ENCODE measurements around the gene RFTN1.

Gene RFTN1

GRCh38 chr3:16372362-16373292, 140.9 kb downstream of the RFTN1 start:
- no peak for DNase-seq (ENCODE audit: low read depth)
- no peak overlapping the region for H3K4me3 ChIP-seq (ENCODE audit: low read length)
- TF ChIP-seq, protein P1, sequence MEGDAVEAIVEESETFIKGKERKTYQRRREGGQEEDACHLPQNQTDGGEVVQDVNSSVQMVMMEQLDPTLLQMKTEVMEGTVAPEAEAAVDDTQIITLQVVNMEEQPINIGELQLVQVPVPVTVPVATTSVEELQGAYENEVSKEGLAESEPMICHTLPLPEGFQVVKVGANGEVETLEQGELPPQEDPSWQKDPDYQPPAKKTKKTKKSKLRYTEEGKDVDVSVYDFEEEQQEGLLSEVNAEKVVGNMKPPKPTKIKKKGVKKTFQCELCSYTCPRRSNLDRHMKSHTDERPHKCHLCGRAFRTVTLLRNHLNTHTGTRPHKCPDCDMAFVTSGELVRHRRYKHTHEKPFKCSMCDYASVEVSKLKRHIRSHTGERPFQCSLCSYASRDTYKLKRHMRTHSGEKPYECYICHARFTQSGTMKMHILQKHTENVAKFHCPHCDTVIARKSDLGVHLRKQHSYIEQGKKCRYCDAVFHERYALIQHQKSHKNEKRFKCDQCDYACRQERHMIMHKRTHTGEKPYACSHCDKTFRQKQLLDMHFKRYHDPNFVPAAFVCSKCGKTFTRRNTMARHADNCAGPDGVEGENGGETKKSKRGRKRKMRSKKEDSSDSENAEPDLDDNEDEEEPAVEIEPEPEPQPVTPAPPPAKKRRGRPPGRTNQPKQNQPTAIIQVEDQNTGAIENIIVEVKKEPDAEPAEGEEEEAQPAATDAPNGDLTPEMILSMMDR (IDR thresholded peaks at IDR 0.05; ENCODE audit: insufficient read depth, low read depth, low read length, missing control alignments), result no peak

GRCh38 chr3:16370872-16371740, 142.4 kb downstream of the RFTN1 start:
- H3K4me3 ChIP-seq (ENCODE audit: low read length), result no peak overlapping the region
- DNase-seq (ENCODE audit: low read depth), result peak; percentile 25
- TF ChIP-seq, protein P1 (IDR thresholded peaks at IDR 0.05; ENCODE audit: insufficient read depth, low read depth, low read length, missing control alignments), result no peak

GRCh38 chr3:16370503-16370871, 143.0 kb downstream of the RFTN1 start:
- DNase-seq (ENCODE audit: low read depth), result no peak
- H3K4me3 ChIP-seq (ENCODE audit: low read length), result no peak overlapping the region
- TF ChIP-seq, protein P1 (IDR thresholded peaks at IDR 0.05; ENCODE audit: insufficient read depth, low read depth, low read length, missing control alignments), result no peak

DNA sequence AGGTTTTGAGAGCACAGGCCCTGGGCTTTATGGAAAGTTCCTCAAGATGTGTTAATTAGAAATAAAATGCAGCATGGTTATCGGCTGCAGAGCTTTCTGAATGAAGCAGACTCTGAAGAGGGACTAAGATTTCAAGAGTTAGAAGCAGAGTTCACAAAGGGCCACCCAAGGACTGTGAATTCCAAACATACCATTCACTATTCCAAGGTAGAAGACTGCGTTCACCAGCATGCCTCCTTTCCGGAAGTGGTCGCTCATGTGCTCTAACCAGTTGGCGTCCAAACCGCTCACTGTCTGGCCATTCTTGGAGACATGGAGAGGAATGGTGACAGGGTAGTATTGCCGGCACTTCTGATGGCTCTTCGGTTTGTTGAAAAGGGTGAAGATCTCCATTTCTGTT, 143.6 kb downstream of the RFTN1 start:
- TF ChIP-seq, protein P1 (IDR thresholded peaks at IDR 0.05; ENCODE audit: insufficient read depth, low read depth, low read length, missing control alignments), result no peak
- no peak overlapping the region for H3K4me3 ChIP-seq (ENCODE audit: low read length)
- peak; percentile 13 for DNase-seq (ENCODE audit: low read depth)

DNA sequence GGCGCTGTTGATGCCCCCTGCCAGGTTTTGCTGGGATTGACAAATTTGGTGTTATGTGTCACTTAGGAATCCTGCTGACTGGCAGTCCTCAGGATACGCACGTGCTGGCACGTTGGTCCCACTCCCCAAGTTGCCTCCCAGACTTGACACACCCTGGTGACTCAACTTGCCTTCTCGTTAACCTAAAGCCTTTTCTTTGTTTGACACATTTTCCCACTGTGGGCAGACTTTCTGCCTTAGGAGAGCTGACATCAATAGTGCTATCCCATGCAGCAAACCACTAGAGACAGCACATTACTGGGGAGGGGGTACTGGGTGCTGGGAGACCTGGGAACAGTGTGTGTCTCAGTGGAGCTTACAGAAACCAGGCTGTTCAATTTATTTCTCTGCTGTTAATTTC, 144.2 kb downstream of the RFTN1 start:
- TF ChIP-seq, protein P1 (IDR thresholded peaks at IDR 0.05; ENCODE audit: insufficient read depth, low read depth, low read length, missing control alignments), result no peak
- peak; percentile 84 for DNase-seq (ENCODE audit: low read depth)
- no peak overlapping the region for H3K4me3 ChIP-seq (ENCODE audit: low read length)

GRCh38 chr3:16366581-16366980, 146.9 kb downstream of the RFTN1 start:
- DNase-seq (ENCODE audit: low read depth), result no peak
- TF ChIP-seq, protein P1 (IDR thresholded peaks at IDR 0.05; ENCODE audit: insufficient read depth, low read depth, low read length, missing control alignments), result no peak

More at GRCh38 chr3:16366581-16366980, 146.9 kb downstream of the RFTN1 start:
- no peak overlapping the region for H3K4me3 ChIP-seq (ENCODE audit: low read length)

Data from epithelial cell of esophagus (primary cell).